Measurements from ENCODE around the gene GCC2.

- no peak for TF ChIP-seq CTCF (IDR thresholded peaks at IDR 0.05)
- TF ChIP-seq EZH2phosphoT487 (IDR thresholded peaks at IDR 0.05), result no peak
These were observed 87.3 kb downstream of the GCC2 start for GRCh38 chr2:108536133-108536780.
